ES-I3 (cell line): ENCODE measurements around the gene IGSF23.
"Not testable (repeated sequence)": the region's sequence is repeated elsewhere in the genome, so short reads cannot be mapped to it uniquely, and the experiment has no call there.

Experiments
- H3K36me3 ChIP-seq: 2 replicates; pipeline ENCODE4 v1.6.1; 2013; ENCODE audit warnings: mild to moderate bottlenecking, low read length, control low read depth, moderate library complexity; ENCODE audit not compliant: insufficient read depth
- H3K4me1 ChIP-seq: 2 replicates; pipeline ENCODE4 v1.6.1; 2013; ENCODE audit warnings: mild to moderate bottlenecking, control low read depth, low read length; ENCODE audit not compliant: insufficient read depth
- H3K9ac ChIP-seq: 2 replicates; pipeline ENCODE4 v1.6.1; 2013; ENCODE audit warnings: low read depth, mild to moderate bottlenecking, low read length, moderate library complexity
- H3K9me3 ChIP-seq: 2 replicates; pipeline ENCODE4 v1.6.1; 2013; ENCODE audit warnings: mild to moderate bottlenecking, low read length, moderate library complexity; ENCODE audit not compliant: control insufficient read depth, insufficient read depth

The IGSF23 gene

DNA sequence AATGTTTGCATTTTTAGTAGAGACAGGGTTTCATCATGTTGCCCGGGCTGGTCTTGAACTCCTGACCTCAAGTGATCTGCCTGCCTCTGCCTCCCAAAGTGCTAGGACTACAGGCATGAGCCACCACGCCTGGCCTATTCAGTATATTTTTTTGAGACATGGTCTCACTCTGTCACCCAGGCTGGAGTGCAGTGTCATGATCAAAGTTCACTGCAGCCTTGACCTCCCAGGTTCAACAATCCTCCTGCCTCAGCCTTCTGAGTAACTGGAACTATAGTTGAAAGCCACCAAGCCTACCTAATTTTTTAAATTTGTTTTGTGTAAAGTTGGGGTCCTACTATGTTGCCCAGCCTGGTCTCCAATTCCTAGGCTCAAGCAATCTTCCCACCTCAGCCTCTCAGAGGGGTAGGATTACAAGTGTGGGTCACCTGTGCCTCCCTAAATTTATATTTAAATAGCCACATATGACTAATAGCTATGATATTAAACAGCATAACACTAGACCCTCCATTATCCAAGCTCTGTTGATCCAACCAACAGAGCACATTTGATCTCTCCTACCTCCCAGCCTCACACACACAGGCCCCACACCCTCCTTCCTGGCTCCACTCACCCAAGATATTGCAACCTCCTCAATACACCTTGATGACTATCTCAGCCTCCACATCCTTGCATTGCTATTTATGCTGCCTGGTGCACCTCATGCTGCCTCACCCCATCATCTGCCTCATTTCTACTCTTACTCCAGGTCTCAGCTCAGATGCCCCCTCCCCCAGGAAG, 55.8 kb downstream of the IGSF23 start:
- Histone ChIP-seq H3K36me3 (no peaks in the 10 kb centered on the region), H3K9ac (no peak overlapping the region), H3K4me1 (no peaks in the 10 kb centered on the region), H3K9me3 (no peaks in the 10 kb centered on the region)

DNA sequence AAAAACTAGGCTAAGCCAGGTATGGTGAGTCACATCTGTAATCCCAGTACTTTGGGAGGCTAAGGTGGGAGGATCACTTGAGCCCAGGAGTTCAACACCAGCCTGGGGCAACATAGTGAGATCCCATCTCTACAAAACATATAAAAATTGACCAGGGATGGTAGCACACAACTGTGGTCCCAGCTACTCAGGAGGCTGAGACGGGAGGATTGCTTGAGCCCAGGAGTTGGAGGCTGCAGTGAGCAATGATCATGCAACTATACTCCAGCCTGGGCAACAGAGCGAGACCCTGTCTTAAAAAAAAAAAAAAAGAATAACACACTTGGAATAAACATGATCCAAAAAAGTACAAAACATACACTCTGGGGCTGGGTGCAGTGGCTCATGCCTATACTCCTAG, 56.7 kb downstream of the IGSF23 start:
- not testable (repeated sequence) for H3K4me1 ChIP-seq, H3K9me3 ChIP-seq, H3K9ac ChIP-seq, H3K36me3 ChIP-seq

DNA sequence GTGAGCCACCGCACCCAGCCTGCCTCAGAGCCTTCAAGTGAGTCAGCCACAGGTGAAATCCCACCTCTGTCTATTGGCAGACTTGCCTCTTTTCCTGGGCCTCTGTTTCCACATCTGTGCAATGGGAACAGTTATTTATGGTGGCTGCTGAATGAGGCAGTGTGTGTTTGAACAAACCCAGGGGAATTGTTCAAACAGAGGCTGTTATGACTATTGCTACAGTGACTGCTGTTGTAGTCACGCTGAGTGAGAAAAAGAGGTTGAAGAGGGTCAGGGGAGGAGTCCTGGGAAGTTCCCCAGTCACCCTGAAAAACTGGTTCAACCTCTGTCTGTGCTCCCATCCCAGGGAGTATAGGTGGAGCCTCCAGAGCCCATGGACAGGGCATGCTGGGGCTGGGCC, 58.0 kb downstream of the IGSF23 start, which contains the start of gene CEACAM19:
CEACAM19 (plus strand) TSS at position 83 of the 400 bp plus-strand sequence. CDS start 450 bp downstream, outside the sequence.
- Histone ChIP-seq H3K36me3 (no peaks in the 10 kb centered on the region), H3K4me1 (no peaks in the 10 kb centered on the region), H3K9me3 (no peaks in the 10 kb centered on the region), H3K9ac (no peak within 1 kb of the TSS)

DNA sequence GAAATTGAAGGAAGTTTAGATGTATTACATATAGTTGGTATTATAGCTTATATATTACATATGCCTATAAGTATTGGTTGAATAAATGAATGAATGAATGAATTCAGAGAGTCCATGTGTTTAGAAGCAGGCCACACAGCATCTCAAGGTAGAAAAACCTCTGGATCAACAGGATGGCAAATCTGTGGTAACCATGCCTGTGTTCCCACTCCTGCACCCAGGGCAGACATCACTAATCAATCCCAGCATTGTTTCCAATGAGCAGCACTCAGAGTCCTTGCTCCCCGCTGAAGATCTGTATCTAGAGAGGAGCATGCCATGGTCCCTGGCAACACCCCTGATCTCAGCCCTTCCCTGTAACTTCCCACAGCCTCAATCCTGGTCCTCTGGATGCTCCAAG, 58.9 kb downstream of the IGSF23 start:
- Histone ChIP-seq H3K9ac (no peak overlapping the region), H3K9me3 (no peaks in the 10 kb centered on the region), H3K36me3 (no peaks in the 10 kb centered on the region), H3K4me1 (no peaks in the 10 kb centered on the region)

DNA sequence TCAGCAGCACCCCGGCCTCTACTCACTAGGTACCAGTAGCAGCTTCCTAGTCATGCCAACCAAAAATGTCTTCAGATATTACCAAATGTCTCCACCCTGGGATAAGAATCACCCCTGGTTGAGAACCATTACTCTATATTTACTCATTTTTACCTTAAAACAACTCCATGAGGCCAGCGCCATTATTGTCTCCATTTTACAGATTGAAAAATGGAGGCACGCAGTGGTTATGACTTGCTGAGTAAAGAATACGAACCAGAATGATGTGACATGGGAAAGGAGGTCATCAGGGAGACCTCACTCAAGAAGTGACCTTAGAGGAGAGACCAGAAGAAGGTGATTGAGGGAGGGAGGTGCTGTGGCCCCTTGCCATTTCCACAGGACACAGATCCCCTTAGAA, 60.1 kb downstream of the IGSF23 start:
- Histone ChIP-seq H3K36me3 (no peaks in the 10 kb centered on the region), H3K4me1 (no peaks in the 10 kb centered on the region; the same call in 1 of the 2 replicates), H3K9me3 (no peaks in the 10 kb centered on the region), H3K9ac (no peak overlapping the region)

DNA sequence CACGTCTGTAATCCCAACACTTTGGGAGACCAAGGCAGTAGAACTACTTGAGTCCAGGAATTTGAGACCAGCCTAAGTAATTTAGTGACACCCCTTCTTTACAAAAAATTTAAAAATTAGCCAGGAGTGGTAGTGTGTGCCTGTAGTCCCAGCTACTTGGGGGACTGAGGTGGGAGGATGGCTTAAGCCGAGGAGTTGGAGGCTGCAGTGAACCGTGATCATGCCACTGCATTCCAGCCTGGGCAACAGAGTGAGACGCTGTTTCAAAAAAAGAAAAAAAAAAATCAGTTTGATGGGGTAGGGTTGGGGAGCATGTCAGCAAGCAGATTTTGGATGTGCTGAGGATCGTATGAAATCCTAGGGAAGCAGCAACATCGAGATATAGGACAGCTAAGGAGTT, 62.2 kb downstream of the IGSF23 start:
- Histone ChIP-seq H3K4me1 (no peaks in the 10 kb centered on the region; the same call in 1 of the 2 replicates), H3K9me3 (no peaks in the 10 kb centered on the region)

DNA sequence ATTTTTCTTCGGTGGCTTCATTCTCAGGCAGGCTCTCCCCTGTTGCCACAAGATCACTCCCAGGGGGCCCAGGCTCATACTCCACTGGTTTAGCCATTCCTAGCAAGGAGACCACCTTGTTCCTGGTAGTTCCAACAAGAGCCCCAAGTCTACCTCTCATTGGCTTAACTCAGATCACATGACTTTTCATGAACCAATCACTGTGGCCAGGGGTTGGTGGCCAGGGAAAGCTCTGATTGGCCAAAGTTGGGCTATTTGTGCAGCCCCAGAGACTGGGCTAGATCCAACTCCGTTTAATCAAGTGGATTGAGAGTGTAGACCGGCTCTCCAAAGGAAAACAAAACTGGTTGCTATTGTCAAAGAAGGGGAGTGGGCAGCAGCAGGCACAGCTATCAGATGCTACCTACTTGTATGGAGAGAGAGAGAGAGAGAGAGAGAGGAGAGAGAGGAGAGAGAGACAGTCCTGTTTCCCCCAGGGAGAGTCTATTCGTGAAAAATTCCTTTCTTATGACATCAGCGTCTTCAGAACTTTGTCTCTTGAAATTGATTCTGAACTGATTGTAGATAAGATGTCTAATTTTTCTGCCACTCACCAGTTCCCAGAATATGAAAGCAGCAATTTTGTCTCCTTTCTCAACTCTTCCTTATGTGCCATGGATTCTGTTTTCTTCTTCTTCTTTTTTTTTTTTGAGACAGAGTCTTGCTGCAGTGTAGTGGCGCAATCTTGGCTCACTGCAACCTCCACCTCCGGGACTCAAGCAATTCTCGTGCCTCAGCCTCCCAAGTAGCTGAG, 63.9 kb downstream of the IGSF23 start:
- Histone ChIP-seq H3K4me1 (no peaks in the 10 kb centered on the region; the same call in 1 of the 2 replicates), H3K9ac (no peak overlapping the region; the same call in 1 of the 2 replicates)

More for the DNA sequence above, 62.2 kb downstream of the IGSF23 start:
- no peaks in the 10 kb centered on the region for H3K36me3 ChIP-seq
- no peak overlapping the region for H3K9ac ChIP-seq

DNA sequence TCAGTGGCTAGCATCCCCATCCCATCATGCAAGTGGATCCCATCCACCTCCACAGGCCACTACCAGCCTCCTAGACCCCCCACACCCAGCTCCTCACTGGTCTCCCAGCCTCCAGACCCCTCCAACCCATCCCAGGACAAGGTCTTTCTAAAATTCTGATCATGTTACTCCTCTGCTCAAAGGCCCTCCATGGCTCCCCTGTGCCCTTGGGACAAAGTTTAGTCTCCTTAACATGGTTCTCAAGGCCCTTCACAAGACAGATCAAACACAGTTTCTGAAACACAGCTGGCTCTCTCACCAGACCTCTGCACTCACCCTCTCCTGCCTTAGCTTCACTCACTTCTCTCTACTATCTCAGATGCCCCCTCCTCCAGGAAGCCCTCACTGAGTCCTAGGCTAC, 67.2 kb downstream of the IGSF23 start:
- no peaks in the 10 kb centered on the region; the same call in 1 of the 2 replicates for H3K4me1 ChIP-seq
- H3K9me3 ChIP-seq: no peaks in the 10 kb centered on the region
- H3K36me3 ChIP-seq: no peaks in the 10 kb centered on the region
- H3K9ac ChIP-seq: no peak overlapping the region

More for the DNA sequence above, 63.9 kb downstream of the IGSF23 start:
- Histone ChIP-seq H3K36me3 (no peaks in the 10 kb centered on the region), H3K9me3 (no peaks in the 10 kb centered on the region)

GRCh38 chr19:44681992-44682790, 68.8 kb downstream of the IGSF23 start:
- no peaks in the 10 kb centered on the region for H3K36me3 ChIP-seq
- peaks cover 3% of the 10 kb centered on the region; the same call in 1 of the 2 replicates for H3K4me1 ChIP-seq
- no peaks in the 10 kb centered on the region for H3K9me3 ChIP-seq

DNA sequence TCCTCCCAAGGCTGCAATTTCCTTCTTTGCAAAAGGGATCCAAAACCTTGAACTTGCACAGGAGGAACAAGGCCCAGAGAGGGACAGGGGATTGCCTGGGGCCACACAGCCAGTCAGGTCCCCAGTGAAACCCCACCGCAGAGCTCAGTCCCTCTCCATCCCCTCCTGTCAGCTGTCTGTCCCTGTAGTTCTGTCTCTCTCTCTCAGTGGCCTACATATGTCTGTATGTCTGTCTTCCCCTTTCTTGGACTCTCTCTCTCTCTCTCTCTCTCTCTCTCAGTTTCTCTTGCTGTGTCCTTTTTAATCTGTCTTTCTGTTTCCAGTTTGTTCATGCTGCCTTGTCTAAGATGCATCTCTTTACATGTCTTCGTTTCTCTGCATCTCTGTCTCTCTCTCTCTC, 69.4 kb downstream of the IGSF23 start:
- H3K4me1 ChIP-seq: peaks cover 3% of the 10 kb centered on the region; the same call in 1 of the 2 replicates
- H3K36me3 ChIP-seq: no peaks in the 10 kb centered on the region
- H3K9ac ChIP-seq: no peak overlapping the region
- no peaks in the 10 kb centered on the region for H3K9me3 ChIP-seq

More at GRCh38 chr19:44681992-44682790, 68.8 kb downstream of the IGSF23 start:
- H3K9ac ChIP-seq: no peak overlapping the region

GRCh38 chr19:44683434-44684210, 70.3 kb downstream of the IGSF23 start:
- H3K9me3 ChIP-seq: no peaks in the 10 kb centered on the region
- H3K36me3 ChIP-seq: no peaks in the 10 kb centered on the region
- peaks cover 3% of the 10 kb centered on the region; the same call in 1 of the 2 replicates for H3K4me1 ChIP-seq
- H3K9ac ChIP-seq: no peak overlapping the region

- not testable (repeated sequence) for H3K36me3 ChIP-seq
Measured at GRCh38 chr19:44684396-44684795, 71.0 kb downstream of the IGSF23 start.

More at GRCh38 chr19:44684396-44684795, 71.0 kb downstream of the IGSF23 start:
- H3K9me3 ChIP-seq, H3K4me1 ChIP-seq, H3K9ac ChIP-seq: not testable (repeated sequence)
